ENCODE data around the gene RFX7. TPM values are rescaled to one million over a fixed set of nuclear protein-coding genes. Genes with fewer than 3 reads are reported as not detected.

RFX7 gene
- total RNA-seq, 1 experiment from 2014 or later: 43.4 TPM

DNA sequence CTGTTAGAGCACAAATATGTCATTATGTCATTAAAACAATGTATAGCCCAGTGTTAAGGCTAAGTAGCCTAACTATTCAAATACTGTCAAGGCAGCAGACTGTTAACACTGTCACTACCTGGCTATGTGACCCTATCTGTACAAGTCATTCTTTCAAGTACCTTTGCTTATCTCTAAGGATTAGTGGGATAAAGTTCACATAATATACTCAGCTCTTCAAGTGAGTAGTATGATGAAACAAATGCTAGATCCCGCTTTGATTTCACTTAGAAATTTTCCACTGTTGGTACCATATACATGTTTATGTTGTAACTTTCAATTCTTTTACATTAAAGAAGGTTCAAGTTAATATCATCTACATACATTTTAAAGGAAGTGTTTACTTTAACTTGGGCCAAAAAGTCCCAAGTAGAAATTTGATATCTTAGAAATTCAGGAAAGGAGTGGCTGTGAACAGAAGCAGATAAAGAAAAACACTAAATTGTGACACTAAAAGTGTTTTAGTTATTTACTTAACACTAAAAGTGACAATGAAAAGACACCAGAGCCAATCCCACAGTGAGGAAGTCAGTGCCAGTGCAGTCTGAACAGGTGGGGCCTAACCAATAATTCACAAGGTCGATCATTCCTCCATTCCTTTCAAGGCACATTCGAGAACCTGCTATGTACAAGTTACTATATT, 4.8 kb upstream of the RFX7 start:
- H4K8ac ChIP-seq (replicated peaks; ENCODE audit: insufficient read length, low read depth, low read length): no peak overlapping the region
- no peak overlapping the region for H3K27ac ChIP-seq (ENCODE audit: insufficient read length, low read depth, low read length)
- H2BK12ac ChIP-seq (ENCODE audit: insufficient read length, low read depth, low read length): no peak overlapping the region
- no peak for TF ChIP-seq CTCF (conservative IDR thresholded peaks at IDR 0.05)
- Mint-ChIP-seq H3K27ac (no peak overlapping the region; a peak in 1 of 7 replicates), H3K4me1 (peaks cover 28 to 34% of the 10 kb centered on the region in 2 experiments), H3K36me3 (ENCODE audit: insufficient read depth in 1 of 3, low read depth in 3 of 3) (no peaks in the 10 kb centered on the region), H3K27me3 (ENCODE audit: low read depth) (no peaks in the 10 kb centered on the region; the same call in 1 of the 2 replicates), H3K9me3 (no peaks in the 10 kb centered on the region), H3K4me3 (no peak overlapping the region)
- H3K23me2 ChIP-seq (ENCODE audit: insufficient read length, low read depth, low read length, poor library complexity, severe bottlenecking): peaks cover 3% of the 10 kb centered on the region
- no peak overlapping the region for H2BK120ac ChIP-seq (ENCODE audit: low read depth, low read length, poor library complexity, severe bottlenecking)
- no peak overlapping the region for H2AFZ ChIP-seq (ENCODE audit: low read length)
- no peaks in the 10 kb centered on the region for H4K20me1 ChIP-seq (ENCODE audit: control insufficient read depth, insufficient read depth, insufficient read length)
- no peak overlapping the region for H3K4me2 ChIP-seq (ENCODE audit: insufficient read depth, insufficient read length, low read length)
- no peaks in the 10 kb centered on the region for H3K79me1 ChIP-seq (ENCODE audit: insufficient read depth, low read depth, low read length, poor library complexity, severe bottlenecking)
- H3K18ac ChIP-seq (ENCODE audit: insufficient read length, low read depth, low read length): no peak overlapping the region
- H2BK20ac ChIP-seq (ENCODE audit: low read depth, low read length, poor library complexity, severe bottlenecking): no peak overlapping the region
- no peaks in the 10 kb centered on the region for H3K27me3 ChIP-seq (ENCODE audit: insufficient read depth, low read length)
- H2BK15ac ChIP-seq (ENCODE audit: low read depth, low read length): no peak overlapping the region
- H3K4me1 ChIP-seq (ENCODE audit: insufficient read depth, low read length): peaks cover 3% of the 10 kb centered on the region; the same call in 1 of the 2 replicates
- H3K9me3 ChIP-seq (ENCODE audit: control insufficient read depth, low read depth, low read length): no peaks in the 10 kb centered on the region
- no peak overlapping the region for H3K56ac ChIP-seq (ENCODE audit: insufficient read length, low read depth, low read length)
- H3K23ac ChIP-seq (ENCODE audit: insufficient read length, low read depth, low read length): no peak overlapping the region
- WGBS (ENCODE audit: extremely low coverage, insufficient read length, low lambda C conversion rate): no CpG with 5 or more reads among the region's 3 CpGs
- no peak overlapping the region for H4K5ac ChIP-seq (ENCODE audit: insufficient read length, low read depth, low read length)
- H3K9ac ChIP-seq (ENCODE audit: extremely low read depth, insufficient read length, low read length): no peak overlapping the region
- H3T11ph ChIP-seq (ENCODE audit: low read length): no peak overlapping the region
- no peak for DNase-seq
- H3K4ac ChIP-seq (ENCODE audit: low read depth, low read length): no peak overlapping the region
- no peak overlapping the region for H2AK5ac ChIP-seq (ENCODE audit: insufficient read length, low read length)
- H3K14ac ChIP-seq (ENCODE audit: insufficient read depth, low read length): no peak overlapping the region
- no peak overlapping the region for H2BK5ac ChIP-seq (ENCODE audit: insufficient read length, low read length)
- no peak overlapping the region for H4K91ac ChIP-seq (ENCODE audit: insufficient read length, low read depth, low read length)
- H3K79me2 ChIP-seq (ENCODE audit: insufficient read depth, low read length): no peaks in the 10 kb centered on the region

Measured in H9 (cell line).